MV-4-11 (cell line): Measurements from ENCODE around the gene GUCY1A2.

Source experiments
- DNase-seq: peaks from one replicate; lab custom pipeline; 2025; lab: John Stamatoyannopoulos, UW

Gene GUCY1A2

DNA sequence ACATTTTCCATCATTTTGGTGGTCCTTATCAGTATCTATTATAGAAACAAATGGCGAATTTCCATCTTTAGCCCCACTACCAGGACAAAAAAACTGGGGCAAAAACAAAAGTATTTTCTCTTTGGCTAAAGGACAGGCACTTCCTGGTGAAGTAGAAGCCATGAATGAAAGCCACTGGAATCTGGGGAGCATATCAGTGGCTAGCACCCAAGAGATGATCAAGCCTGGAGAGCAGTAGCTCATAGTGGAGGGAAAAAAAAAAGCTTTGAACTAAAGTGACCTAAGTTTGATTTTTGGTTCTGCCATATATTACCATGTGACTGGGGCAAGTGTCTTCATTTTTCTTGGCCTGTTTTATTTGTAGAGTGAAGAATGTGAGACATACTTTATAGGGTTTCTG is 272.3 kb downstream of the GUCY1A2 start:
- no peak for DNase-seq

GRCh38 chr11:106733635-106734034 is 284.6 kb downstream of the GUCY1A2 start:
- no peak for DNase-seq

DNA sequence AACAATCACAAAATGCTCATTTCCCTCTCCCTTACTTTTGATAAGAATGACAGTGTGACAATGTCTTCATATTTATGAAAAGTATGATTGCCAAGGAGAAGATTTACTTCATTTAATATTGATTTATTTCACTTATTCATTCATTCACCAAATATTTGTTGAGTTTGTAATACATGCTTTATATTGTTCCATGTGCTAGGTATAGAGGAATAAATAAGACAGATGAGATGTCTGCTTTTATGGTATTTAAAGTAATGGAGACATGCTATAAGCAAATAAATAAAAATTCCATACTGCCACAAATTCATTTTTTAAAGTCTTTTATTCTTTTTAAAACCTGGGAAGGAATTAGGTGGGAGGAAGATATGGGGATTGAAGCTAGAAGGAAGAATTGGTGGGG is 289.4 kb downstream of the GUCY1A2 start:
- no peak for DNase-seq

DNA sequence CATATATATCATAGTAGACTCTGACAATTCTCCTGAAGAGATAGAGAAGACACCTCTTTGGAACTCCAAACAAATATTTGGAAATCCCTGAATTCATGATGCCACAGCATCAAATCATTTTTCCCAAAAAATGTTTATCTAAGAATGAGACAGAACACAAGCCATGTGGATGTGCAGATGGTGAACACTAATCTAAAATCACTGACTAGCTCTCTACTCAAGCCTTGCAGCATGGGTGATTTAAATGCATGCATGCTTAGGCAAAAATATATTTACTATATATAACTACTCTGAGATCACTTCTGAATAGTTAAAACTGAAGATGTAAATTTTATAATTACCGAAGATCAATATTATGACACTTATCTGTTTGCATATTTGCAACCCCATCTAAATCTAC is 289.9 kb downstream of the GUCY1A2 start:
- no peak for DNase-seq

DNA sequence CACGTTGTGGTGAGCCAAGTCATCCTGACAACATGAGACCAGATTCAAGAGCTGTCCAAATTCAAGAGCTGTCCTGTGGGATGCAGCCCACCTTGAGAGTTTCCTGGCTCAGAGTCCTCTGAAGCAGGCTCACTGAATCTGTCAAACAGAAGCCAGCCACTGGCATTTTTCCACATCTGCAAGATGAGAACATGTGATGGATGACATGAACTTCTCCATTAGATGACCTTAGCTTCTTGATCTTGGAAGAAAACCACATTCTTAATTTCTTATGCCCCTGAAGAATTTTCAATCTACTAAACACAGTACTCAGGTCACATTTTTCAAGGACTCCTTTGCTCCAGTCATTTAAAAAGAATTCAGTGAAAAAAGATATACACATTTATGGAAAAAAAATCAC is 291.0 kb downstream of the GUCY1A2 start:
- DNase-seq = no peak

- DNase-seq = no peak
Observed at GRCh38 chr11:106724293-106724892, 293.9 kb downstream of the GUCY1A2 start.

DNA sequence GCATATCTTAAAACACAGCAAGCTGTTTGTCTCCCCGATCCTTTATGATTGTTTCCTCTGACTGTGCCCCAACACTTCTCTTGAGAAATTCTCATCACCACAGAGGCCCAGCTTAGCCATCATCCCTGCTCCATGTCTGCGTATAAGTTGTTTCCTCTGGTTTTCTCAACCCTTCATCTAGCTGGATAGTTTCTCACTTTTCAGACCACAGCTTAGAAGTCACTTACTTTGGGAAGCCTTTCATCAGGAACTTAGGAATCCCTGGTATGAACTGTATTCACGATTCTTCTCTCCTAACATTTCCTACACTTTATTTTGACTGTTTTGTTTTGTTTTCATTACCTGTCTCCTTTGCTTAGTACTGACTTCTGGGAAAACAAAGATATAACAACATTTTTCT is 295.2 kb downstream of the GUCY1A2 start:
- DNase-seq = no peak

- DNase-seq = no peak
Observed at GRCh38 chr11:106717222-106717621, 301.1 kb downstream of the GUCY1A2 start.

- DNase-seq = no peak
Observed at GRCh38 chr11:106714199-106714598, 304.1 kb downstream of the GUCY1A2 start.

GRCh38 chr11:106708348-106708747 is 309.9 kb downstream of the GUCY1A2 start:
- no peak for DNase-seq

DNA sequence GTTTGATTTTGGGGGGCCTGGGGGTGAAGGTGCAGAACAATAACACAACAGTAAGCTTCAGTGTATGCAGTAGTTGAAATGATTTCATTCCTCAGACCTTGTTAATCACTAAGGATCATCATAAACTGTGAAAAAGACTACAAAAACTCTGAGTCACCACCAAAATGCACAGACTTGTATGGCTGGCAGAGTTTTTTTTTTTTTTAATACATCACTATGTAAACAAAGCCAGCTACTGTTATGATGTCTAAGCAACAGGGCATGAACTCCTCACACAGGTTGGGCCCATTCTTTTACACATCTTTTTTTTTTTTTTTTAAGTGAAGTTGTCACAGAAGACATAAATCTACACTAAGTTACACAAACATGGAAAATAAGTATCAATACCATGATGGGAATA is 311.9 kb downstream of the GUCY1A2 start:
- no peak for DNase-seq

GRCh38 chr11:106702805-106703204 is 315.5 kb downstream of the GUCY1A2 start:
- DNase-seq = no peak

- no peak for DNase-seq
Observed at GRCh38 chr11:106697058-106697457, 321.2 kb downstream of the GUCY1A2 start.

DNA sequence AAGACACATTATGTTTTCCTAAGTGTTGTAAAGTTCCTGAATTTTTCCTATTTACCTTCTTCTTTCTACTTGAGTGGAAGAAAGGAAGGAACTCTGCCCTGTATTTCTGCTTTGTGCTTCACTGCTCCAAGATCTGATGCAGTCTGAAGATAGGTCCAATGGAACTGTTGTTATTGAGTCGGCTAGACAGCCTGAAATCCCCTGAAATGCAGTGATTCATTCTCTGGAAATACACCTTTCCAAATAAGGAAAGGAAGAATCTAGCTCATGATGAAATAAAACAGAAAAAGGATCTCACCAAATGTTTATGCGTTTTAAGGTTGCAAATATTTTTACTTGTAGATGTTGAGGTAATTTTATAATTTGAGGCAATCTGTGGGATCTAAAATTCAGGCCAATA is 322.8 kb downstream of the GUCY1A2 start:
- DNase-seq = no peak

DNA sequence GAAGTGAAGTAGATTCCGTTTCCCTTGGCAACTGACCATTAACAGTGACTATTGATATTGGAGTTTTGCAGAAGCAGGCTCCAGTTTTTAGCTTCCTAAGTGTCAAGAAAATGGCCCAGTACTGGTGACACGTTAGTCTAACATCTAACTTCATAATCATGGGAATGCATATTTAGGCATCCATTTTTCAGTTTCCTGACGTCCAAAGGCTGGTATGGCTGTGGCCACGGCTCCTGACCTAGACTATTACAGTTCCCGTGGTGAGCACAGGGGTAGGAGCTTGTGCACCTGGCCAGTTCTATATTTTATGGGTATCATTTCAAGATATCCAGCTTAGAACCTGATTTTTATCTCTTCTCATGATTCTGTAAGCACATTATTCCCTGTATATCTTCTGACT is 323.8 kb downstream of the GUCY1A2 start:
- DNase-seq = no peak

DNA sequence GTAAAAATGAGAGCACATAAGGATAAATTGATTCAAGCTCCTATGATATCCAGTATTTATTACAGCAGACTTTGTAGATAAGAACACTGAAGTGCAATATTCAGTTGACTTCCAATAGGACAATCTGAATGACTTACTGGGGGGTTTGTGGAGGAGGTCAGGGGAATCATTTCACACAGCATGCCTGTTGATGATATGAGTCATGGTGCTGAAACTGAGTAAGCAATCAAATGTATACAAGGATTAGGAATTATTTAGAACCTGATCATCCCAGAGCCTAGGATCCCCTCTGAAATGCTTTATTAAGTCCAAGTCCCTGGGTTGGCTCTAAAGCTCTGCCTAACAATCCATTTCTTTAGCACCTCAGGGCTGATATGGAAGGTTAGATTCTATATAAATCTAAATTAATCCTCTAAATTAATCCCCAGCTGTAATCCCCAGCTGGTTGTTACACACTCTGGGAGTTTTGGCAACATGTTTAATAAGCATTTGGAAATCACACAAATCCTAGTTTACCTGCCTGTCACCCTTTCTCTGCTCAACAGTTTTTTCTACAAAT is 326.4 kb downstream of the GUCY1A2 start:
- no peak for DNase-seq

- no peak for DNase-seq
Observed at GRCh38 chr11:106690923-106691322, 327.4 kb downstream of the GUCY1A2 start.

GRCh38 chr11:106684944-106685343 is 333.3 kb downstream of the GUCY1A2 start:
- DNase-seq = no peak

GRCh38 chr11:106683435-106683834 is 334.8 kb downstream of the GUCY1A2 start:
- DNase-seq = no peak

DNA sequence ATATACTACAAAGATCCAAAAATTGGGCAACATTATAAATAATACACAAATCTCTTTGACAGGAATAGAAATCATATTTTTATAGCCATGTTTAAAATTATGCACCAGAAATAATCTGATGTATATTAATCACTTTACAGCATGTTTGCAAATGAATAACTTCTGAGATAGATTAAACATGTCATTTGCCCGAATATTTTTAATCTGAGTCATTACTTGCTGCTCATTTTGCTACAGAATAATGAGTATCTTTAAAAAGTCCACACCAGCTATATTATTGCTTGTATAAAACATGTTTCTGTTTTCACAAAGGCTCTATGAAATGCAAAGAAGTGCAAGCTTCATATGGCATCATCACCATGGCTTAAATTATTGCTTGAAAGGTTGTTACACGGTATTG is 336.8 kb downstream of the GUCY1A2 start:
- no peak for DNase-seq

DNA sequence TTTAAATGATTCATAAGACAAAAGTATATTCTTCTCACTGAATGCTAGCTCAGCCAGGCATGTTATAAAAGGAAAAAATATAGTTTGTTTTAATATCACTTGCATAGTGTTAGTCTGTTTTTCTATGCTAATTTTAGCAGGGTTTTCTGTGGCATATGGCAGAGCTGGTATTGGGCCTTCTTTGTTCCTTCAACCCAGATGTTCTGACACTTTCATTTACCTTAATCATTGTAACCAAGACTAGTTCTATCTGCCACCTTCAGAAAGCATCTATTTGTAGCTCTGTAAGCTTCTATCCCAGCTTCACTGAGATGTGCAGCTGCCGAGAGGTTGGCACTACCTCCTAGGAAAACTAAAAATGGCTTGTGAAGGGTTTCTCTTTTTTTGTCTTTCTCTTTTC is 338.7 kb downstream of the GUCY1A2 start:
- no peak for DNase-seq

GRCh38 chr11:106679181-106679580 is 339.1 kb downstream of the GUCY1A2 start:
- no peak for DNase-seq

DNA sequence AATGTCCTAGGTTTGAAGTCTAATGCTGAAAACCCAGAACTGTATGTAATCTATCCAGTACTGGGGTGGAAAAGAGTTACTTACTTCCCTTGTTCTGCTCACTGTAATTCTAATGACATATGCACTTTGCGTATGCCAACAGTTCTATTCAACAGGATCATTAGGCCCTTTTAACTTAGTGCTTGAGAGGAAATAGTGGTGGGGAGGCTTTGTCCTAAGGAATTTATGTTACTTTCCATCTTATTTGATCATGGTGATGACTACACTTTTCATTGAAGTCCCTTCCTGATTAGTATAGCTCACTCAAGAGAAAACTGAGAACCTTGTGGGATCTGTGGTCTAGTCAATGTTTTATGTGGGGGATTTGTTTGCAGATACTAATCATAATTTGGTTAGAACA is 348.2 kb downstream of the GUCY1A2 start:
- no peak for DNase-seq

- no peak for DNase-seq
Observed at GRCh38 chr11:106668147-106668546, 350.1 kb downstream of the GUCY1A2 start.
